Astrocyte of the hippocampus (primary cell): Measurements from ENCODE around the gene SLMAP.
"Not testable (repeated sequence)": the region's sequence is repeated elsewhere in the genome, so short reads cannot be mapped to it uniquely, and the experiment has no call there.

Experiments
- DNase-seq: peaks from one replicate; pipeline ENCODE4 v3.0.0; 2011; ENCODE audit warnings: low read depth, low spot score

SLMAP gene

DNA sequence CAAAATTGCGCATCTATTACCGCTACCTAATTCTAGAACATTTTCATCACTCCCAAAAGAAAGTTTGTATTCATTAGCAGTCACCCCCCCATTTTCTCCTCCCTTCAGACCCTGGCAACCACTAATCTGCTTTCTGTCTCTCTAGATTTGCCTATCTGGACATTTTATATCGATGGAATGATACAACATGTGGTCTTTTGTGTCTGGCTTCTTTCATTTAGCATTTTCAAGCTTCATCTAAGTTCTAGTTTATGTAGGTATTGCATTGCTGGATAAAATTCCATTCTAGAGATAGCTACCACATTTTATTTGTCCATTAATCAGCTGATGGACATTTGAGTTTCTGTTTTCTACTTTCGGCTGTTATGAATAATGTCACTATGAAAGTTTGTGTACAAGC, 38.4 kb downstream of the SLMAP start:
- DNase-seq: no peak

DNA sequence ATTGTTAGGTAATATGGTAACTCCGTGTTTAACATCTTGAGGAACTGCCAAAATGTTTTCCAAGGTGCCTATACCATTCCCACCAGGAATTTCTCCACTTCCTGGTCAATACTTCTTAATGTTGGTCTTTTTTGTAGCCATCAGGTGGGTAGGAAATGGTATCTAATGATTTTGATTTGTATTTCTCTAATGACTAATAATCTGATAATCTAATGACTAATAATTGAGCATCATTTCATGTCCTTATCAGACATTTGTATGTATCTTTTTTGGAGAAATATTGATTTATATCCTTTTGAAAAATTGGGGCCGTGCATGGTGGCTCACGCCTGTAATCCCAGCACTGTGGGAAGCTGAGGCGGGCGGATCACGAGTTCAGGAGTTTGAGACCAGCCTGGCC, 38.8 kb downstream of the SLMAP start:
- no peak for DNase-seq

DNA sequence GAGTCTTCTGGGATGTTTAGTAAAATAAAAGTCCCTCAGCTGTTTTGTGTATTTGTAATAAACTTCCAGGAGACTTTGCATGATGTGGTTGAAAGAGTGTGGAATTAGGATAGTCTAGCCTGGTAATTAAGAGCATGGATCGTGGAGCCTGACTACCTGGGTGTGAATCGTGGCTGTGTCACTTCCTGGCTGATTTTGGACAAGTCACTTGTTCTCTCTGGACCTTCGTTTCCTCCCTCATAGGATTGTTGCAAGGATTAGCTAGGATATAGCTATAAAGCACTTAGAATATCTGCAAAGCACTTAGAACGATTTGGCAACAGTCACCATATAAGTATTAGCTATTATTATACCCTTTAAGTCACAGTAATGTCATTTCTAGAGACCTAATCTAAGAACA, 40.2 kb downstream of the SLMAP start:
- no peak for DNase-seq

DNA sequence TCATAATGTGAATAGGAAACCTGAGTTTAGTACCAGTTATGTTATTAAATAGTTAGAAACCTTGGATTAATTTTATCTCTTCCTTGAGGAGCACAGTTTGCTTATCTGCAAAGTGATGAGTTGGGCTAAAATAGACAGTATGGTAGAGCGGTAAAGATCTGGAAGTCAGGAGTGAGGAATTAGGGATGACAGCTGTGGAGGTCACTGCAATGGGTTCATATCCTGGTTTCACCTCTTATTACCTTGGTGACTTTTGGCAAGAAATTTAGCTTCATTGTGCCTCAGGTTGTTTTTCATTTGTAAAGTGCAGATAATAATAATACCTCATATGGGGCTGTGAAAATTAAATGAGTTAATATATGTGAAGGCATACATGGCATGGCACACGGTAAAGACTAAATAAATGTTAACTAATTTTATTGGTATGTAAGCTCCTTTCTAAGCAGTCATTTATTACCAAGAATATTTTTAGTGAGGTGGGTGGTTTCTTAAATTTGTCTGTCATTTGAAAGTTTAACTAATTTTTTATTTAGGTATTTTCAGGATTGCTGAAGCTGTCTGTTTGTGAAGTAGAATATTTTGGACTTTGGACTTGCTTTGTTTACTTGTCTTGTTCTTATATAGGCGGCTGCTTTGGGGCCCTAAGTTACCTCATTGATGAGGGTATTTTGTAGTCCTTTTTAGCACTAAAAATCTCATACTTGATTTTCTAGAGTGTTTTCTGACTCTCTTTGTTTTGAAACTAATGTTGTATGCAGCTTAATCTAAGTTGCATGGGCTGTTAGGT, 41.8 kb downstream of the SLMAP start:
- DNase-seq: no peak

DNA sequence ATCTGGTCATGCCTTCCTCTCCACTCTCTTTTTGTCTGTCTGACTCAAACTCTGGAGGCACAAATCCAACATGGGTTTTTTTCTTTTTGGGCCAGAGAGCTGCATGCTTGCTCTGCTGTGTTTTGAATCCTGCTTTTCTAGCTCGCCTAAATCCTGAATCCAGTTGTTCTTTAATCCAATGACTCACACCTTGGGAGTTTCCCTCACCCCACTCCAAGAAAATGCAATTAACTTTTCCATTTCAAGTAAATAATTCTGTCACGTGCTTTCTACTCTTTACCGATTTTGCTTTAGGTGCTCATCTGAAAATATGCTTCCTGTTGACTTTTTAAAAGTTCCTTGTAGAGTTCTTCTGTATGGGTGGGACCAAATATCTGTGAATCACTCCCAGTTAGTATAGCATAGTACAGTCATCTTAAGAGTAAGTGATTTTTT, 47.6 kb downstream of the SLMAP start:
- peak; percentile 91 for DNase-seq

DNA sequence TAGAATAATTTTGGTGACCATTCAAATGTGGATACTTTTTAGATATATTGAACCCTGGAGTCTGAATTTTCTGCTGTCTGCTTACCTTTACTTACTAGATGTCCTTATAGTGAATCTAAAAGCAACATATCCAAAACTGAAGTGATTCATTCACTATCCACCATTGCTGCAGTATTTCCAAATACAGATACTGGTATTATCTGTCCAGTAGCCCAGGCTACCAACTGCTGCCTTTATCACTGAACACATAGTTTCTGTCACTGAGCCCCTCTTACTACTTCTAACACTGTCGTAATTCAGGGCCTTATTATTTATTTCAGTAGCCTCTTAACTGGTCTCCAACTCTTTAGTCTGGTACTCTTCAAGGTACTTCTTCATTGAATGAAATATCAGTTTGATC, 49.2 kb downstream of the SLMAP start:
- DNase-seq: no peak

DNA sequence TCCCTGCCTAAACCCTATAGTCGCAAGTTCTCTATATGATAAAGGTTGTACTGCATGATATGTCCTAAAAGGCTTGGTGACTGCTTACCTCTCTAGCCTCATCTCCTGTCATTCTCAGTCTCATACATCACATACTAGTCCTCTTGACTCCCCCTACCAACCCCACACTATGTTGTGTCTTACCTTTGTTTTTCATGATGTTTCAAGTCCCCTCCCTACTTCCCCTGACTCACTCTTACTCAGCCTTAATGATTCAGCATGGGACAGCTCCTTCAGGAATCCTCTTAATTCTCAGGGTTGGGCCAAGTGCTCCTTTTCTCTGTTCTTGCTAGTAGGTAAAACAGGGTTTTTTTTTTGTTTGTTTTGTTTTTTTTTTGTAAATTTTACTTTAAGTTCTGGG, 49.6 kb downstream of the SLMAP start:
- DNase-seq: peak; percentile 77

DNA sequence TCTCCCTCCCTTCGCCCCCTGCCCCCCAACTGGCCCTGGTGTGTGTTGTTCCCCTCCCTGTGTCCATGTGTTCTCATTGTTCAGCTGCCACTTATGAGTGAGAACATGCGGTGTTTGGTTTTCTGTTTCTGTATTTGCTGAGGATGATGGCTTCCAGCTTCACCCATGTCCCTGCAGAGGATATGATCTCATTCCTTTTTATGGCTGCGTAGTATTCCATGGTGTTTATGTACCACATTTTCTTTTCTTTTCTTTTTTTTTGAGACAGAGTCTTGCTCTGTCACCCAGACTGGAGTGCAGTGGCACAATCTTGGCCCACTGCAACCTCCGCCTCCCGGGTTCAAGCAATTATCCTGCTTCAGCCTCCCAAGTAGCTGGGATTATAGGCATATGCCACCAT, 50.1 kb downstream of the SLMAP start:
- DNase-seq: not testable (repeated sequence)

DNA sequence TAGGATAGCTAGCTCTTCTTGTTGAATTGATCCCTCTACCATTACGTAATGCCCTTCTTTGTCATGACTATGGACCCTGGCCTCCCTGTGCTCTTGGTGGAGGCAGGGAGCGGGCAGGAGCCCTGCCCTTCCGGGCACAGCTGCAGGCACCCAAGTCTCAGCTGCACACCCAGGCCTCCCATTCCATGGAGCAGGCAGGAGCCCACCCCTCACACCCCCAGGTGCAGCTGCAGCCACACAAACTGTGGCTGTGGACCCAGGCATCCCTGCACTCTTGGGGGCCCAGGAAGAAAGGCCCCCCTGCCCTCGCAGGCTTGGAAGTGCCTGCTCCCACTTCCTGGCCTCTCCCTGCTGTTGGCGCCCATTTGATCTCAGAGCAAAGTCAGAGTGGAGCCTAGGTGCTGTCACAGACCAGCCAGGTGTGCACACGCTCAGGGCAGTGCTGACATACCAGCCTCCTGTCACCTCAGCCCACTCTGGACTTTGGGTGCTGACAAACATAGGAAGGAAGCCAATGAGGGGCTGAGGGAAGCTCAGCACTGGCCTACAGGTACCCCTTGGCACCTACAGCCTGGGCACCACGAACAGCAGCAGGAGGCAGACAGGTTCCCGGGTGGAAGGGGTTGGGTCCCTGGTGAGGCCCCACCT, 53.0 kb downstream of the SLMAP start:
- no peak for DNase-seq

DNA sequence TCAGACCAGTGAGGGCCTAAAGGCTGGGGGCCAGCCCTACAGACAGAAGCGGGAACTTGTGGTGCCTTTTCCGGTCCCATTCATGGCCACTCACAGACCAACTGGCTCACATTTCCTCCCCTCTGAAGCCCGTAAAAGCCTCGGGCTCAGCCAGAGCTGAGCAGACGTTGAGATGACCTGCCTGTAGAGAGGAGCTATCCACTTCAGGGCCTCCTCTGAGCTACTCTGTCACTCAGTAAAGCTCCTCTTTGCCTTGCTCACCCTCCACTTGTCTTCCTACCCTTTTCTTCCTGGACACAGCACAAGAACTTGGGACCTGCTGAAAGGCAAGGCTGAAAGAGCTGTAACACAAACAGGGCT, 53.5 kb downstream of the SLMAP start:
- no peak for DNase-seq

DNA sequence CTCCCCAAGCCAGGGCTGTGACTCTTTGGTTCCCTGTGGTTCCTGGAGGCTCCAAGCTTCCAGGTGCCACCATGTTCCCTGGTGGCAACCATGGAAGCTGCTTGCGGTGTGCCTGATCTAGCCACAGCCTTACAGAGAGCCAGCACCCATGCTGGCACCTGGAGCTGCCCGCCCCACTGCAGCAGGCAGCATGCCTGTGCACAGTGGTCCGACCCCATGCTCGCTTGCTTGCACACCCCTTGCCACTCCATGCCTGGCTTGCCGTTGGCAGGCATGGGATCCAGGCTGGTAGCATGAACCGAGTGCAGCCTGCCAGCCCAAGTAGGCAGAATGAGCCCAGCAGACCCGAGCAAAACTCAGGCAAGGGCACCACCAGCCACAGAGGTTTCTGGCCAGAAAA, 53.9 kb downstream of the SLMAP start:
- DNase-seq: no peak

DNA sequence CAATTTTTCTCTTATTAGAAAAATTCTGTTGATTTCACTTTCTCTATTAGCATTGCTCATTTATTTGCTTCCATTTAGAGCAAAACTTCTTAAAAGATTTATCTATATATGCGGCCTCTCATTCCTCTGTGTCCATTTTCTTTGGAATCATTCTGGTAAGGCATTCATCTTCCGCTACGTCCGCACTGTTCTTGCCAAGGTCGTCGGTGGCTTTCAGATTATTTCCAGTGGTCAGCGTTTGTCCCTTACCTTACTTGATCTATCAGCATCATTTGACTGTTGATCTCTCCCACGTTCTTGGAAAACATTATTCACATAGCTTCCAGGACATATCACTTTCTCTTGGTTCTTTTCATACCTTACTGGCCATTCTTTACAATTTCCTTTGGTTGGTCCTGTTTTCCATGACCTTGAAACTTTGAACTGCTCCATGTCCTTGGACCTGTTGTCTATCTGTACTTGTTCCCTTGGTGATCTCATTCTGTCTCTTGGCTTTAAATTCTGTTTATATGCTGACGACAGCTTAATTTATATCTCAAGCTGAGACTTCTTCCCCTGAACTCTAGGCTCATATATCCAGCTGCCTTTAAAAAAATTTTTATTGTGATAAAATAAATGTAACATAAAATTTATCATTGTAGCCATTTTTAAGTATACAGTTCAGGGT, 54.5 kb downstream of the SLMAP start:
- no peak for DNase-seq

DNA sequence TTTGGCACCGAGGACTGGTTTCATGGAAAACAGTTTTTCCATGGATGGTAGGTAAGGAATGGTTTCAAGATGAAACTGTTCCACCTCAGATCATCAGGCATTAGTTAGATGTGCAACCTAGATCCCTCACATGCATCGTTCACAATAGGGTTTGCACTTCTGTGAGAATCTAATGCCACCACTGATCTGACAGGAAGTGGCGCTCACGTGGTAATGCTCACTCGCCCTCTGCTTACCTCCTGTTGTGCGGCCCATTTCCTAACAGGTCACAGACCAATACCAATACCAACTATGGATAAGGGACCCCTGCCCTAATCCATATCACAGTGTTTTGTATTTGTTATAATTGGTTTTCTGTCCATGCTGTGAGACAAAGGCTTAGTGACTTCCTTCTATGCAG, 58.9 kb downstream of the SLMAP start:
- no peak for DNase-seq

DNA sequence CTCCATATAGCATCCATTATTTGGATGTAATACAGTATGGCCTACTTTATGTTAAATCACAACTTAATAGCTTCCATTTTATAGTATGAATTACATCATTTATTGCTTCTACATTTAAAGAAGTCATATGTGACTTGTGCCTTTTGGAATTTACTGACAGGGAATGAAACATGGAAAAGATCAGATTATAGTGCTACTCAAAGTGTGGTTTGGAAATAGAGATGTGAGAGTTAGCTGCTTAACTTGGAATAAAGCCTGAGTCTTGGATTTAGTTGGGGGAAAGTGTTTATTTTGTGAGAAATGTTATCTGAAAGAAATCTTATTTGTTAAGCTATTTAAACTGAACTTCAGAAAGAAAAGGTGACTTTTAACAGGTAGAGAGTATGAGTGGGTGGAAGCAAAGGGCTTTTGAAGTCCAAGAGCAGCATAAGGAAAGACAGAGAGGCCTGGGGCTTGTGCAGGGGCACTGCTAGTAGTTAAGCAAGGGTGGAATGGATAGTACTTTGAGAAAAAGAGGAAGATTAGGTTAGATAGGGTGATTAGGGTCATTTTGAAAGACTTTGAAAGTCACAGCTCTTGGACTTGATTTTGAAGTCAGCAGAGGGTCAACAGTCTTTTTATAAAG, 60.5 kb downstream of the SLMAP start:
- no peak for DNase-seq

DNA sequence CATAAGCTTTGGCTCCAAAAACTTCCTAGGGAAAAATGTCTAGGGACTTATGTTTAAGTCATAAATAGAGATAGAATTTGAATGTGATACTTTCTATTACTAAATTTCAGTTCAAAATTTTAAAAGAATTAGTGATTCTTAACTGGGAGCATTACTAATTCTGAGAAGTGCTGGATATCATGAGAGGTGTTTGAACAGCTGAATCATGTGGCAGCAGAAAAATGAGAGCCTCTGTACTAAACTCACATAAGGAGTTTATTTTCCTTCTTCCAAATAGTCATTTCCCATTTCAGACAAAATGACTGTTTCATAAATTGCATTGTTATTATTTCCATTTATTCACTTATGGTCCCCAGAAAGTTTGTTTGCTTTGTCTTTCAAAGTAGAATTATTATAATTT, 62.7 kb downstream of the SLMAP start:
- no peak for DNase-seq

DNA sequence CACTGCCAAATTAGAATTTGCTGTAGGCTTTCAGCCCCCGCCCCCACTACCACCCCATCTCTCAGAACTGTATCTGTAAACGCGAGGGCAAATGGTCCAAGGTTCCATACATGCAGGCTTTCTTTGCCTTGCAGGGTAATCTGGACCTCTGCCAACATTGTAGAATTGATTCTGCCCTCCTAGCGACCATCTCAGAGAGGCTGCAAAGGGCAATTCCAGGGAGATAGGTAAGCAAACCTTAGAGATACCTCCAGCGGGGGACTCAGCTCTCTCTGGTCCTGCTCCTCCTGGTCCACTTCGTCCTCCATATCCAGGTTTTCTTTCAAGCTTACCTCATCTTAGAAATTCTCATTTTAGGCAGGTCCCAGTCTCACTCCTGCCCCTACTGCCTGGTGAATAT, 64.4 kb downstream of the SLMAP start:
- no peak for DNase-seq

DNA sequence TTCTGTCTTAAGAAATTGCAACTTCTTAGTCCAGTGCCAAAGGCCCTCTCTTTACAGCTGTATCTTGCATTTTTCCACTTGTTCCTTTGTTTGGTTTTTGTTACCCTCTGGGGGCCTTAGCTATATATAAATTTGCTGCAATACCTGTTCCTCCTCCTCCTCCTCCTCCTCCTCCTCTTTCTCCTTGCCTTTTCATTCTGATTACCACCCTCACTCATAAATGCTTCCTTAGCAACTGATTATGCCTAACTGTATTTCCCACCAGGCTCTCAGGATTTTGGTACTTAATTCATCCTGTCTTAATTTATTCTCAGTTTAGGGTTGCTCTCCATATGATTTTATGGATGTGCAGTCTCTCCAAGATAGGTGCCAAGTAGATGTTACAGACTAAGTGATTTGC, 65.7 kb downstream of the SLMAP start:
- no peak for DNase-seq

DNA sequence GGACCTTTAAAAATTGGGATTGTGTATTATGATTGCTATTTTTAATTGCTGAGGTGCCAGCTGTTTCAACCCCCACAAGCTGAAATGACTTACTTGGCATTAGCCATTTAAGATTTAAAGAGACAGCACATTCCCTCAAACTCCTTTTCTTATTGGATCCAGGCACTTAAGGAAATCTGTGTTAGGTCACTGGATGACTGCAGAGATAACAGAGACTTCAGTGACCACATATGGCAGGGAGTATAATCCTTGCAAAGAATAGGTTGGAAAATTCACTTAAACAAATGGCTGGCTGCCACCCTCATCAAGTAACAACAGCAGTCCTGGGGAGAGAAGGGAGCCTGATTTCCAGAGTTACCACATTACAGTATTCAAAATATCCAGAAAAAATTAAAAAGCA, 66.6 kb downstream of the SLMAP start:
- no peak for DNase-seq

DNA sequence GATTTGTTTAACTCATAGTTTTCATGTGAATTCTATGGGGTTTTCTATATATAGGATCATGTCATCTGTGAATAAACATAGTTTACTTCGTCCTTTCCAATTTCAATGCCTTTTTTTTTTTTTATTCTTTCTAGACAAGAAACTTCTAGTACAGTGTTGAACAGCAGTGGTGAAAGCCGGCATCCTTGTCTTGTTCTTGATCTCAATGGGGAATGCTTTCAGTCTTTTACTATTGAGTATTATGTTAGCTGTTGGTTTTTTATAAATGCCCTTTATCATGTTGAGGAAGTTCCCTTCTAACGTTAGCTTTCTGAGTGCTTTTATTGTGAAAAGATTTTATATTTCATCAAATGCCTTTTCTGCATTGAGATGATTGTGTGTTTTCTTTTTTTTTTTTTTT, 69.0 kb downstream of the SLMAP start:
- DNase-seq: no peak

DNA sequence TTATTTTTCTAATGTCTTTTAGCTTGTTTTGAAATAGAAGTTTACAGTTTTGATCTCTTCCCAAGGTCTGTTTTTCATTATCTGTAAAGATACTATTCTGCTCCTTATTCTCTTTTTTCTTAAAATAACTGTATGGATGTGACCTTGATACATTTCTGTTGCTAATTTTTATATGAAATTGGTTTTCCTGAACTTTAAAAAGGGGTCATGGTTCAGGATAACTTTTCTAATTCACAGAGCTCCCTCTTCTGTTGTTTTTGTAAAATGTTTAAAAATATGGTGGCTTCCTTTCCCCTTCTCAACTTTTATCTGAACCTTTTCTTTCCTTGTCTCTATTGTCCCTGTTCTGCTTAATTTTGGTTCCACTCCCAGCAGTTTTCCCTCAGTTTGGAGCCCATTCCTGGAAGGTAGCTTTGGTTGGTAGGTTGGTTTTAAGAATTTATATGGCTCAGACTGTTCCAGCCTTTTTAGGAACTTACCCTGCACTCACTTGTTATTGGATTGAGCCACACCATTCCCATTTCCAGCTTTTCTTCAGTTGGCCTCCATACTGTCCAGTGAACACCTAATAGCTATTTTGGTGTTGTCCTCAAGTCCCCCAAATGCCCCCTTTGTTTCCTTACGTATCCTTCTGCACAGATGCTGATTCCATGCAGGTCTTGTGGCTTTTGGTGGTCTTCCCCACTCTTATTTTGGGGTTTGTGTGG, 70.3 kb downstream of the SLMAP start:
- DNase-seq: no peak

DNA sequence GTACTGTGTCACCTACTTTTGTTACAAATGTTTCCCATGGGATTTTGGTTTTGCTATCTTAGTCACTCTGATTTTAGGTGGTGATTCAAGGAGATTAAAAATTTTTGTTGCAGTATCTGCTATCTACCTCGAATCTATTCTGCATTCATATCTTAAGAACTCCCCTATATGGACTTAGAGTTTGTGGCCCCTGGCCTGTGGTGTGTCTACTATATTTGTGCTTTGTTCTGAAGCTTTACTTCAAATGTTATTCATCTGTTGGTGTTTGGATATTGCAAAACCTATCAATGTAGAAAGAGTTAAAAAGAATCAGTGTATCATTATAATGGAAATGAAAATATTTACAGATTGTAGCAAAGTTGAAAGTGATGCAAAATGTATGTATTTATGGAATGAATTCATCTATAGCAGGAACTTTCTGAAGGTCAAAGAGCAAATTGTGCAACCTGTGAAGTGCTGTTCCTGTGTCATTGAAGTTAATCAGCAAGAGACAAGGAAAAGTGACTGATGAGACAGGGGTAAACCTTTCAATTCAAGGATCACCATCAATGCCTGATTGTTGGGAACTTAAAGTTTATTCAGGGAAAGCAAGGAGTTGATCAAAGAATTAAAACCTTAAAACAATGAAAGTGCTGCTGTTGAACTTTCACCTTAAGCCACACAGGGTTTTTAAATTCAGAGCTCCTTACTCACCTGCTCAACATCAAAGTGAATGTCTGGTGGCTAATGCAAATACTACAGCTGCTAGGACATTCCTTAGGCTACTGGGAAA, 71.0 kb downstream of the SLMAP start:
- DNase-seq: peak; percentile 23
